IgD-negative memory B cell (primary cell): ENCODE data around the gene NANOG. TPM values are rescaled to one million over a fixed set of nuclear protein-coding genes. Genes with fewer than 3 reads are reported as not detected.
A peak's percentile ranks its signal among the peaks of the same experiment; 100 is the strongest.
"Not testable (repeated sequence)": the region's sequence is repeated elsewhere in the genome, so short reads cannot be mapped to it uniquely, and the experiment has no call there.

ENCODE experiments used
- H3K27ac Mint-ChIP-seq, 3 donors: one replicate each; pipeline ENCODE4 v1.8.0; 2020 to 2022; ENCODE audit warnings: mild to moderate bottlenecking in 3 of 3, mixed read lengths in 3 of 3, moderate library complexity in 1 of 3
- H3K27me3 Mint-ChIP-seq: one replicate; pipeline ENCODE4 v1.8.0; 2021; ENCODE audit warnings: mixed read lengths
- H3K36me3 Mint-ChIP-seq: one replicate; pipeline ENCODE4 v1.8.0; 2020; ENCODE audit warnings: mild to moderate bottlenecking, mixed read lengths
- H3K4me1 Mint-ChIP-seq, 3 donors: one replicate each; pipeline ENCODE4 v1.8.0; 2020 to 2022; ENCODE audit warnings: mixed read lengths in 3 of 3, mild to moderate bottlenecking in 1 of 3
- H3K4me3 Mint-ChIP-seq, 4 donors: one replicate each; pipeline ENCODE4 v1.8.0; 2020 to 2022; ENCODE audit warnings: mild to moderate bottlenecking in 4 of 4, mixed read lengths in 4 of 4, moderate library complexity in 3 of 4
- H3K9me3 Mint-ChIP-seq, 3 donors: one replicate each; pipeline ENCODE4 v1.8.0; 2020 to 2021; ENCODE audit warnings: mixed read lengths in 3 of 3, mild to moderate bottlenecking in 1 of 3
- polyA plus RNA-seq: library from polyadenylated mRNA; unstranded; fragments of 300-500 nt; fragmentation: Illumina TruSeq; gene quantifications from one replicate; pipeline ENCODE4 v1.2.3, GENCODE V29; 2021

NANOG gene
- polyA plus RNA-seq = not detected

- not testable (repeated sequence) for H3K4me3 Mint-ChIP-seq, H3K9me3 Mint-ChIP-seq, H3K27me3 Mint-ChIP-seq, H3K36me3 Mint-ChIP-seq, H3K27ac Mint-ChIP-seq, H3K4me1 Mint-ChIP-seq
These were observed at the start of gene NANOG for GRCh38 chr12:7788884-7789528. Gene NANOG, plus strand, starts transcription at chr12:7789402. Its CDS starts 213 bp downstream, at chr12:7789615.

- Mint-ChIP-seq H3K4me1 (peaks cover 0 to 3% (median 3%) of the 10 kb centered on the region in 3 donors), H3K9me3 (peaks cover 0 to 3% (median 0%) of the 10 kb centered on the region in 3 donors), H3K4me3 (peak within 1 kb of the TSS in 1 of 4 donors; percentile 4), H3K27me3 (peaks cover 13% of the 10 kb centered on the region), H3K36me3 (peaks cover 2% of the 10 kb centered on the region), H3K27ac (no peak within 1 kb of the TSS)
These were observed 42.0 kb upstream of the NANOG start, which contains the start of gene CLEC4C for GRCh38 chr12:7747246-7747645. Gene CLEC4C, minus strand, starts transcription at chr12:7747375. Its CDS starts 27 bp downstream, at chr12:7747348.

- peaks cover 0 to 3% (median 2%) of the 10 kb centered on the region in 3 donors for H3K9me3 Mint-ChIP-seq
- no peak overlapping the region for H3K4me3 Mint-ChIP-seq
- peaks cover 16% of the 10 kb centered on the region for H3K27me3 Mint-ChIP-seq
- H3K4me1 Mint-ChIP-seq = peaks cover 0 to 3% (median 3%) of the 10 kb centered on the region in 3 donors
- no peak overlapping the region for H3K27ac Mint-ChIP-seq
- H3K36me3 Mint-ChIP-seq = peaks cover 4% of the 10 kb centered on the region
These were observed 40.4 kb upstream of the NANOG start for GRCh38 chr12:7748852-7749251.

- no peak overlapping the region for H3K27ac Mint-ChIP-seq
- H3K9me3 Mint-ChIP-seq = peaks cover 0 to 3% (median 2%) of the 10 kb centered on the region in 3 donors
- H3K4me1 Mint-ChIP-seq = peaks cover 0 to 3% (median 3%) of the 10 kb centered on the region in 3 donors
- H3K27me3 Mint-ChIP-seq = peaks cover 16% of the 10 kb centered on the region
- no peak overlapping the region for H3K4me3 Mint-ChIP-seq
- H3K36me3 Mint-ChIP-seq = peaks cover 4% of the 10 kb centered on the region
These were observed 39.8 kb upstream of the NANOG start for GRCh38 chr12:7749442-7749841.

GRCh38 chr12:7750350-7750749 is 38.9 kb upstream of the NANOG start:
- Mint-ChIP-seq H3K9me3 (peaks cover 0 to 3% (median 2%) of the 10 kb centered on the region in 3 donors), H3K4me1 (peaks cover 0 to 3% (median 3%) of the 10 kb centered on the region in 3 donors), H3K36me3 (peaks cover 4% of the 10 kb centered on the region), H3K4me3 (no peak overlapping the region), H3K27ac (no peak overlapping the region), H3K27me3 (peaks cover 16% of the 10 kb centered on the region)

GRCh38 chr12:7751394-7751793 is 37.8 kb upstream of the NANOG start:
- Mint-ChIP-seq H3K4me3 (no peak overlapping the region), H3K9me3 (peaks cover 0 to 4% (median 3%) of the 10 kb centered on the region in 3 donors)

GRCh38 chr12:7751941-7752922 is 37.0 kb upstream of the NANOG start:
- not testable (repeated sequence) for H3K36me3 Mint-ChIP-seq, H3K9me3 Mint-ChIP-seq, H3K4me1 Mint-ChIP-seq, H3K4me3 Mint-ChIP-seq, H3K27ac Mint-ChIP-seq
- peaks cover 16% of the 10 kb centered on the region for H3K27me3 Mint-ChIP-seq

More at GRCh38 chr12:7751394-7751793, 37.8 kb upstream of the NANOG start:
- H3K4me1 Mint-ChIP-seq = peaks cover 0 to 3% (median 3%) of the 10 kb centered on the region in 3 donors
- H3K27ac Mint-ChIP-seq = no peak overlapping the region
- H3K27me3 Mint-ChIP-seq = peaks cover 19% of the 10 kb centered on the region
- H3K36me3 Mint-ChIP-seq = peaks cover 5% of the 10 kb centered on the region

GRCh38 chr12:7755668-7756067 is 33.5 kb upstream of the NANOG start:
- H3K4me3 Mint-ChIP-seq, H3K27me3 Mint-ChIP-seq, H3K4me1 Mint-ChIP-seq, H3K36me3 Mint-ChIP-seq, H3K9me3 Mint-ChIP-seq: not testable (repeated sequence)
- peak overlapping the region in 1 of 3 donors; percentile 62 for H3K27ac Mint-ChIP-seq

GRCh38 chr12:7756993-7757392 is 32.2 kb upstream of the NANOG start:
- peaks cover 0 to 5% (median 0%) of the 10 kb centered on the region in 3 donors for H3K9me3 Mint-ChIP-seq
- peaks cover 3% of the 10 kb centered on the region for H3K36me3 Mint-ChIP-seq
- no peak overlapping the region for H3K27ac Mint-ChIP-seq
- no peaks in the 10 kb centered on the region for H3K4me1 Mint-ChIP-seq
- H3K4me3 Mint-ChIP-seq = no peak overlapping the region
- H3K27me3 Mint-ChIP-seq = peaks cover 6% of the 10 kb centered on the region

- H3K4me1 Mint-ChIP-seq = no peaks in the 10 kb centered on the region
- H3K4me3 Mint-ChIP-seq = no peak overlapping the region
These were observed 30.4 kb upstream of the NANOG start for GRCh38 chr12:7758766-7759140.

GRCh38 chr12:7769999-7770398 is 19.2 kb upstream of the NANOG start:
- no peaks in the 10 kb centered on the region for H3K27me3 Mint-ChIP-seq
- H3K27ac Mint-ChIP-seq = no peak overlapping the region
- no peak overlapping the region for H3K4me3 Mint-ChIP-seq

More at GRCh38 chr12:7758766-7759140, 30.4 kb upstream of the NANOG start:
- Mint-ChIP-seq H3K27ac (no peak overlapping the region), H3K36me3 (peaks cover 1% of the 10 kb centered on the region), H3K9me3 (peaks cover 0 to 5% (median 0%) of the 10 kb centered on the region in 3 donors), H3K27me3 (peaks cover 3% of the 10 kb centered on the region)

GRCh38 chr12:7781274-7781673 is 7.9 kb upstream of the NANOG start:
- no peak overlapping the region for H3K4me3 Mint-ChIP-seq
- peaks cover 0 to 1% (median 0%) of the 10 kb centered on the region in 3 donors for H3K9me3 Mint-ChIP-seq
- no peaks in the 10 kb centered on the region for H3K4me1 Mint-ChIP-seq
- H3K36me3 Mint-ChIP-seq = no peaks in the 10 kb centered on the region
- no peak overlapping the region for H3K27ac Mint-ChIP-seq
- H3K27me3 Mint-ChIP-seq = peaks cover 2% of the 10 kb centered on the region

More at GRCh38 chr12:7769999-7770398, 19.2 kb upstream of the NANOG start:
- H3K36me3 Mint-ChIP-seq = no peaks in the 10 kb centered on the region
- no peaks in the 10 kb centered on the region for H3K9me3 Mint-ChIP-seq
- no peaks in the 10 kb centered on the region for H3K4me1 Mint-ChIP-seq

- H3K4me3 Mint-ChIP-seq = no peak overlapping the region
- peaks cover 0 to 1% (median 0%) of the 10 kb centered on the region in 3 donors for H3K9me3 Mint-ChIP-seq
- H3K27me3 Mint-ChIP-seq = peaks cover 4% of the 10 kb centered on the region
- H3K36me3 Mint-ChIP-seq = no peaks in the 10 kb centered on the region
- H3K4me1 Mint-ChIP-seq = no peaks in the 10 kb centered on the region
- no peak overlapping the region for H3K27ac Mint-ChIP-seq
These were observed 7.1 kb upstream of the NANOG start for GRCh38 chr12:7782055-7782454.

- H3K27ac Mint-ChIP-seq, H3K4me3 Mint-ChIP-seq, H3K9me3 Mint-ChIP-seq, H3K27me3 Mint-ChIP-seq, H3K36me3 Mint-ChIP-seq, H3K4me1 Mint-ChIP-seq: not testable (repeated sequence)
These were observed 5.8 kb upstream of the NANOG start for GRCh38 chr12:7783433-7783832.

- Mint-ChIP-seq H3K9me3 (peaks cover 0 to 1% (median 0%) of the 10 kb centered on the region in 3 donors), H3K4me3 (no peak overlapping the region), H3K4me1 (no peaks in the 10 kb centered on the region), H3K36me3 (no peaks in the 10 kb centered on the region), H3K27ac (no peak overlapping the region), H3K27me3 (peaks cover 7% of the 10 kb centered on the region)
These were observed 4.5 kb upstream of the NANOG start for GRCh38 chr12:7784701-7785100.
